ENCODE data around the gene NDUFS5. TPM values are rescaled to one million over a fixed set of nuclear protein-coding genes. Genes with fewer than 3 reads are reported as not detected.
"Not testable (repeated sequence)": the region's sequence is repeated elsewhere in the genome, so short reads cannot be mapped to it uniquely, and the experiment has no call there.

The NDUFS5 gene
- total RNA-seq, 1 donor from 2014 or later, result 738 TPM

GRCh38 chr1:39016604-39017171, 9.5 kb upstream of the NDUFS5 start:
- Histone ChIP-seq H3K27me3 (no peaks in the 10 kb centered on the region), H3K9ac (no peak overlapping the region), H4K20me1 (ENCODE audit: low read depth) (no peaks in the 10 kb centered on the region), H2AFZ (replicated peaks) (peak overlapping the region; percentile 74), H3K4me2 (no peak overlapping the region), H3K4me3 (no peak overlapping the region), H3K79me2 (ENCODE audit: low read depth) (no peaks in the 10 kb centered on the region), H3K9me3 (ENCODE audit: low read depth) (no peaks in the 10 kb centered on the region), H3F3A (ENCODE audit: low read depth) (peaks cover 12% of the 10 kb centered on the region), H3K27ac (no peak overlapping the region), H3K4me1 (peaks cover 6% of the 10 kb centered on the region), H3K36me3 (peaks cover 5% of the 10 kb centered on the region)
- TF ChIP-seq CTCF (IDR thresholded peaks at IDR 0.05), result no peak
- no peak for TF ChIP-seq EZH2phosphoT487 (IDR thresholded peaks at IDR 0.05)
- TF ChIP-seq EZH2 (IDR thresholded peaks at IDR 0.05), result no peak
- H3K4me1 Mint-ChIP-seq, result peaks cover 10% of the 10 kb centered on the region
- H3K36me3 Mint-ChIP-seq, result peaks cover 11% of the 10 kb centered on the region
- no peak overlapping the region for H3K4me3 Mint-ChIP-seq
- H3K9me3 Mint-ChIP-seq, result no peaks in the 10 kb centered on the region
- no peaks in the 10 kb centered on the region for H3K27me3 Mint-ChIP-seq (ENCODE audit: insufficient read depth, low read depth)
- peak; percentile 22 for DNase-seq (ENCODE audit: low spot score)
- H3K27ac Mint-ChIP-seq, result peak overlapping the region; percentile 16

GRCh38 chr1:39017266-39017665, 8.9 kb upstream of the NDUFS5 start:
- no peaks in the 10 kb centered on the region for H3K9me3 Mint-ChIP-seq
- no peaks in the 10 kb centered on the region for H3K9me3 ChIP-seq (ENCODE audit: low read depth)
- H3K36me3 Mint-ChIP-seq, result peaks cover 5% of the 10 kb centered on the region
- no peaks in the 10 kb centered on the region for H3K27me3 ChIP-seq
- DNase-seq (ENCODE audit: low spot score), result no peak
- no peak overlapping the region for H3K4me3 Mint-ChIP-seq
- H3K36me3 ChIP-seq, result no peaks in the 10 kb centered on the region
- H4K20me1 ChIP-seq (ENCODE audit: low read depth), result no peaks in the 10 kb centered on the region
- H3K4me1 ChIP-seq, result peaks cover 6% of the 10 kb centered on the region
- H3K4me2 ChIP-seq, result no peak overlapping the region
- peaks cover 12% of the 10 kb centered on the region for H3F3A ChIP-seq (ENCODE audit: low read depth)
- H3K27ac ChIP-seq, result no peak overlapping the region
- no peaks in the 10 kb centered on the region for H3K27me3 Mint-ChIP-seq (ENCODE audit: insufficient read depth, low read depth)
- H3K27ac Mint-ChIP-seq, result peak overlapping the region; percentile 16
- TF ChIP-seq CTCF (IDR thresholded peaks at IDR 0.05), result no peak
- TF ChIP-seq EZH2 (IDR thresholded peaks at IDR 0.05), result no peak
- no peak for TF ChIP-seq EZH2phosphoT487 (IDR thresholded peaks at IDR 0.05)
- no peak overlapping the region for H3K9ac ChIP-seq
- H3K4me1 Mint-ChIP-seq, result peaks cover 10% of the 10 kb centered on the region
- H3K79me2 ChIP-seq (ENCODE audit: low read depth), result no peaks in the 10 kb centered on the region
- peak overlapping the region; percentile 74 for H2AFZ ChIP-seq (replicated peaks)
- H3K4me3 ChIP-seq, result no peak overlapping the region

- H3K4me3 ChIP-seq; H3K27me3 ChIP-seq; H3K79me2 ChIP-seq (ENCODE audit: low read depth); H3K4me2 ChIP-seq; H3K9ac ChIP-seq; H3K27ac Mint-ChIP-seq; H3K36me3 ChIP-seq; H3K9me3 ChIP-seq (ENCODE audit: low read depth); H3K36me3 Mint-ChIP-seq; H3K27me3 Mint-ChIP-seq (ENCODE audit: insufficient read depth, low read depth); H4K20me1 ChIP-seq (ENCODE audit: low read depth); DNase-seq (ENCODE audit: low spot score); H3K9me3 Mint-ChIP-seq; H2AFZ ChIP-seq (replicated peaks); H3K4me1 ChIP-seq; H3K4me3 Mint-ChIP-seq; H3K27ac ChIP-seq: not testable (repeated sequence)
- peaks cover 14% of the 10 kb centered on the region for H3F3A ChIP-seq (ENCODE audit: low read depth)
- H3K4me1 Mint-ChIP-seq, result peaks cover 14% of the 10 kb centered on the region
These were observed 5.7 kb upstream of the NDUFS5 start for GRCh38 chr1:39020494-39020893.

GRCh38 chr1:39021426-39021825, 4.7 kb upstream of the NDUFS5 start:
- H3K4me1 ChIP-seq, result peaks cover 10% of the 10 kb centered on the region
- H3K4me3 Mint-ChIP-seq, result no peak overlapping the region
- no peak overlapping the region for H3K9ac ChIP-seq
- H3K36me3 ChIP-seq, result no peaks in the 10 kb centered on the region
- H3K27ac ChIP-seq, result no peak overlapping the region
- H3F3A ChIP-seq (ENCODE audit: low read depth), result peaks cover 17% of the 10 kb centered on the region
- H2AFZ ChIP-seq (replicated peaks), result no peak overlapping the region
- H3K36me3 Mint-ChIP-seq, result no peaks in the 10 kb centered on the region
- no peaks in the 10 kb centered on the region for H3K9me3 ChIP-seq (ENCODE audit: low read depth)
- TF ChIP-seq EZH2phosphoT487 (IDR thresholded peaks at IDR 0.05) (no peak), CTCF (IDR thresholded peaks at IDR 0.05) (no peak), EZH2 (IDR thresholded peaks at IDR 0.05) (no peak)
- H3K27ac Mint-ChIP-seq, result no peak overlapping the region
- H3K27me3 Mint-ChIP-seq (ENCODE audit: insufficient read depth, low read depth), result no peaks in the 10 kb centered on the region
- peaks cover 21% of the 10 kb centered on the region for H3K4me1 Mint-ChIP-seq
- H3K4me2 ChIP-seq, result no peak overlapping the region
- no peaks in the 10 kb centered on the region for H3K27me3 ChIP-seq
- H3K4me3 ChIP-seq, result no peak overlapping the region
- DNase-seq (ENCODE audit: low spot score), result no peak
- H3K9me3 Mint-ChIP-seq, result no peaks in the 10 kb centered on the region
- H4K20me1 ChIP-seq (ENCODE audit: low read depth), result no peaks in the 10 kb centered on the region
- peaks cover 2% of the 10 kb centered on the region for H3K79me2 ChIP-seq (ENCODE audit: low read depth)
